ENCODE measurements around the gene SNAPIN.

DNA sequence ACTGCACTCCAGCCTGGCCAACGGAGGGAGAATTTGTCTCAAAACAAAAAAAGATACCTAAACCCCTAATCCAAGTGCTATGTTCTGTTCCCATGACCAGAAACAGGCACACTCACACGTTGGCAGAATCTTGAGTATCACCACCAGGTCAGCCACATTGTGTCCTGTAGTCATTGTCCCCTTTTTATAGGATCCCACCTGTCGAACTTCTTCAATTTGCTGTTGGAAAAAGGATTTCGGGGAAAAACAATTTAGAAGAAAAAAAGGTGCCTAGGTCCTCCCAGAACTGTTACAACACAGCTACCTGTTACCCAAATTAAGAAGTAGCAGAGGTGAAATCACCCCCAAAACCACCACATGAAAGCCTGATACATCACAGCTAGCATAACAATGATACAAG, 8.9 kb downstream of the SNAPIN start:
- TF ChIP-seq POLR2A (IDR thresholded peaks at IDR 0.05; ENCODE audit: low read length), result no peak
- no peak for TF ChIP-seq GATA1 (IDR thresholded peaks at IDR 0.05; ENCODE audit: low read depth, low read length)

Data from erythroblast (primary cell).